Measurements from ENCODE around the gene PLXNB2. TPM values are rescaled to one million over a fixed set of nuclear protein-coding genes. Genes with fewer than 3 reads are reported as not detected.

Gene PLXNB2
- total and polyA plus RNA-seq, 2 experiments from 2014 or later = 83.2 to 195 TPM

DNA sequence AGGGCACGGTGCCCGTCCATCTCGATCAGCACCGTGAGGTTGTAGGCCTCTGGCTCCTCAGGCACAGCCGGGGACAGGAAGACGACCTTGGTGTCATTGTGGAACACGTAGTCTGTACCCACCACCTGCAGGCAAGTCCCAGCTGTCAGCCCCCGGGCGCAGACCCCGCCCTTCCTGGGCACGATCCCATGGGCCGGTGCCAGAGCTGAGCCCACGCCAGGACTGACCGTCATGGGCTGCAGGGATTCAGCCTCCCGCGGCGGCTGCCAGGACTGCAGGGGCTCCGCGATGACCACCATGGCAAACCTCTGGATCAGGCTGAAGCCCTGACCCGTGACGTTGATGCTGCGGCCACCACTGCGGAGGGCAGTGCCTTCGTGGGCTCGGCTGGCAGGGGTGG is 25.5 kb downstream of the PLXNB2 start:
- Histone ChIP-seq H3K4me3 (no peak overlapping the region), H3K36me3 (peaks cover 63% of the 10 kb centered on the region), H3K4me1 (ENCODE audit: low read depth) (no peaks in the 10 kb centered on the region), H3K27me3 (no peaks in the 10 kb centered on the region), H3K27ac (no peak overlapping the region), H3K9me3 (ENCODE audit: low read depth) (no peaks in the 10 kb centered on the region)
- TF ChIP-seq CTCF (IDR thresholded peaks at IDR 0.05; ENCODE audit: low read depth, low read length) = no peak
- no peak for DNase-seq (ENCODE audit: low read depth in 1 of 2, low spot score in 1 of 2)

- Histone ChIP-seq H3K27ac (no peak overlapping the region), H3K9me3 (ENCODE audit: low read depth) (no peaks in the 10 kb centered on the region), H3K4me1 (ENCODE audit: low read depth) (no peaks in the 10 kb centered on the region), H3K4me3 (no peak overlapping the region), H3K27me3 (no peaks in the 10 kb centered on the region), H3K36me3 (peaks cover 58% of the 10 kb centered on the region)
- TF ChIP-seq CTCF (IDR thresholded peaks at IDR 0.05; ENCODE audit: low read depth, low read length) = no peak
- no peak for DNase-seq (ENCODE audit: low read depth in 1 of 2, low spot score in 1 of 2)
Observed at GRCh38 chr22:50281384-50281760, 26.1 kb downstream of the PLXNB2 start.

DNA sequence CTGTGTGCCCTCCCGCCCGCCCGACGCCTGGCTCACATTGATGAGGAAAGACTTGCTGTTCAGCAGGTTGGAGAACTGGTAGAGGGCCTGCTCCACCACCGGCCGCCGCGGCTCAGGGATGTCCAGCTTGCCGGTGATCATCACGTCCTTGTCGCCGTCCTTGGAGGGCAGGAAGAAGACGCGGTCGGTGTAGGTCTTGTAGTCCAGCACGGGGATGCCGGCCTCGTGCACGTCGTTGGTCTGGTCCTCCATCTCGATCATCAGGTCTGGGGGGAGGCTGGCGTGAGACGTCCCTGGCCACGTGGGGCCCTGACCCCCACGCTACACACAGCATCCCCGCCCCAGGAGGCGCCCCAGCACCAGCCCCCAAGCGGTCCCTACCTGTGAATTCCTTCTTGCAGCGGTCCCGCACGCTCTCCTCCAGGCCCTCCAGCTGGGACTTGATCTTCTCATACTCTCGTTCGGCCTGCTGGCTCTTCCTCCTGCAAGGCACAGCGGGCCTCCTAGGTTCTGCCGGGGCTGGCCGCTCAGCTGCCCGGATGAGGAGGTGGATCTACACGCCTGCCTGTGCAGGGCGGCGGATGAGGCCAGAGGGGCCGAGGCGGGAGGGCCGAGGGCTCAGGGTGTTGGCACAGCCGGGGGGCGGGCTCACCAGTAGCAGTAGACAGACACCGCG is 26.6 kb downstream of the PLXNB2 start:
- DNase-seq (ENCODE audit: low read depth in 1 of 2, low spot score in 1 of 2) = no peak
- H3K27ac ChIP-seq = no peak overlapping the region
- H3K36me3 ChIP-seq = peaks cover 53% of the 10 kb centered on the region
- no peak overlapping the region for H3K4me3 ChIP-seq
- H3K9me3 ChIP-seq (ENCODE audit: low read depth) = no peaks in the 10 kb centered on the region
- no peaks in the 10 kb centered on the region for H3K4me1 ChIP-seq (ENCODE audit: low read depth)
- TF ChIP-seq CTCF (IDR thresholded peaks at IDR 0.05; ENCODE audit: low read depth, low read length) = no peak
- no peaks in the 10 kb centered on the region for H3K27me3 ChIP-seq

- no peak for DNase-seq (ENCODE audit: low read depth in 1 of 2, low spot score in 1 of 2)
- Histone ChIP-seq H3K9me3 (ENCODE audit: low read depth) (no peaks in the 10 kb centered on the region), H3K27me3 (no peaks in the 10 kb centered on the region), H3K4me3 (no peak overlapping the region), H3K4me1 (ENCODE audit: low read depth) (no peaks in the 10 kb centered on the region), H3K27ac (no peak overlapping the region), H3K36me3 (peaks cover 51% of the 10 kb centered on the region)
- no peak for TF ChIP-seq CTCF (IDR thresholded peaks at IDR 0.05; ENCODE audit: low read depth, low read length)
Observed at GRCh38 chr22:50280022-50280707, 27.3 kb downstream of the PLXNB2 start.

DNA sequence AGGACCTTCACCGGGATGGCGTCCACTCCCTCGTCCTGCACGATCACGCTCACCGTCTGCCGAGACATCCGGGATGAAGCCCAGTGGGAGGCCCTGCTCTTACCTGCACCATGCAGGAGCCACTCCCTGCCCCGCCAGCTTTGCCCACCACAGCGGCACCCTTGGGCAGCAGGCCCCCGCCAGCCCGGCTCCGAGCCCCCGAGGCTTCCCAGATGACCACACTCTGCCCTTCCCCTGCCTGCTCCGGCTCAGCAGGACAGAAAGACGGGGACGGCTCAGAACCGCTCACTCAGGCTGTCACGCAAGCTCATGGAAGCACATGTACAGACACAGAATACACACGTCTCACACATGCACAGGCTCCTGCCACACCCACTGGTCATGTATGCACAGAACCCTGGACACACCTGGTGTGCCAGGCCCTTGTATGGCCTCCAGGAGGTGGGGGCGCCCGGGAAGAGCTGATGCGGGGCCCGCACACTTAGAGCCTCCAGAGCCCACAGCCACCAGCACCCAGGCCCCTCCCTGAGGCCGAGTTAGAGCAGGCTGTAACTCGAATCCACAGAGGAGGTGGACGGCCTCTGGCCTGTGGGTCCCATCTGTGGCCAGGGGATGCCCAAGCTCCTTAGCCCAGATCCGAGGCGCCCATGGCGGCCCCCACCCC is 28.4 kb downstream of the PLXNB2 start:
- Histone ChIP-seq H3K27ac (no peak overlapping the region), H3K36me3 (peaks cover 51% of the 10 kb centered on the region), H3K4me3 (no peak overlapping the region), H3K27me3 (no peaks in the 10 kb centered on the region), H3K4me1 (ENCODE audit: low read depth) (peaks cover 1% of the 10 kb centered on the region), H3K9me3 (ENCODE audit: low read depth) (no peaks in the 10 kb centered on the region)
- no peak for DNase-seq (ENCODE audit: low read depth in 1 of 2, low spot score in 1 of 2)
- TF ChIP-seq CTCF (IDR thresholded peaks at IDR 0.05; ENCODE audit: low read depth, low read length) = no peak

All from cardiac muscle cell (in vitro differentiated cells and primary cell).